Activated naive CD8-positive, alpha-beta T cell treated with anti-CD3 and anti-CD28 coated beads, Interleukin-2, amount 50 U/mL, for 16 hours (primary cell): ENCODE measurements around the gene PMEPA1.
A peak's percentile ranks its signal among the peaks of the same experiment; 100 is the strongest.

ENCODE experiments used
- DNase-seq: peaks from one replicate; pipeline ENCODE4 v3.0.0-alpha.2; 2020; ENCODE audit warnings: low read depth, low spot score

Gene PMEPA1

DNA sequence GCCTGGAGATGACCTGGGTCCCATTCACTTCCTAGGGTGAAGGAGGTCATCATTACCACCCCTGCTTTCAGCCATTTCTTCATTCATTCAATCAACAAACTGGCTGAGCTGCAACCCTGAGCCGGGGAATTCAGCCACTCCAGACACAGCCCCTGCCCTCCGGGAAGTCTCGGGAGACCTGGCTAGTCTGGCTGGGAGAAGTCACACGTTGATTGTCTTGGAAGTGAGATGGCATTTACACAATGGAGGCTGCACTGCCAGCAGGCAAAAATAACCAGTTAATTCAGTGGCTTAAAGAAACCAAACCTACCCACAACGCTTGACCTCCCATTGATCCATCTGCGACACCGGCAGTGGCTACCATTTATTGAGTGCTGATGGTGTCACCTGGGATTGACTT is 2.0 kb upstream of the PMEPA1 start:
- no peak for DNase-seq

DNA sequence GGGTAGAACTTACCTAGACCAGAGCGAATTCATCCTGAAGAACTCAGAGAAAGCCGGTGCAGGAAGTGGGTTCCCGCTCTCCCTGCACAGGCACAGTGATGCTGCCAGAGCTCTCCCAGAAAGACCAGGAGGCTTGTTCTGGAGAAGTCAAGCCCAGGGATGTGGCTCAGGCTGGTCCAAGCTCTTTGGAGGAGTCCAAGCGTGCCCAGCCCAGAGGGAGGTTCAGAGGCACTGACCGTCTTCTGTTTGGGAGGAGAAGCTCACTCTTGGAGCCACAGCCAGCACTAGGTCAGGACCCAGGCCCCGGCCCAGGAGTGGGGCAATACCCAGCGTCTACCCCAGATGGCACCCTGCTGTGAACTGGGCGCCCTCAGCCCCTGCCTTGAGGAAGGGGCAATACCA is 1.5 kb upstream of the PMEPA1 start:
- no peak for DNase-seq

DNA sequence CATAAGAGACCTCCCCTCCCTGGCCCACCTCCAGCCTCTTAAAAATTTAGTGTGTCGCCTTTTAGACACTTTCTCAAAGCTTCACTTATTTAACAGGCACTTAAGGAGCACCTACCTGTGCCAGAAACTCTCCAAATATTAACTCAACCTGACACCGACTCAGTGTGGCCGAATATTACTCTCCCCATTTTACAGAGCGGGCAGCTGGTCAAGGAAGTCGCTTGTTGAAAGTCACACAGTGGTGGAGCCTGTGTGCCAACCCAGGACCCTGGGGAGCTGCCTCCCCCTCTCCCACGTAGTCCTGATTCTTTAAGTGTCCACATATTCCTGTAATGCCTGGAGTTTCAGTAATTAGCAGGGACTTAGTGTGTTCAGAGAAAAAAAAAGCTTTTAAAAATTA is 1.0 kb upstream of the PMEPA1 start:
- DNase-seq, result no peak

DNA sequence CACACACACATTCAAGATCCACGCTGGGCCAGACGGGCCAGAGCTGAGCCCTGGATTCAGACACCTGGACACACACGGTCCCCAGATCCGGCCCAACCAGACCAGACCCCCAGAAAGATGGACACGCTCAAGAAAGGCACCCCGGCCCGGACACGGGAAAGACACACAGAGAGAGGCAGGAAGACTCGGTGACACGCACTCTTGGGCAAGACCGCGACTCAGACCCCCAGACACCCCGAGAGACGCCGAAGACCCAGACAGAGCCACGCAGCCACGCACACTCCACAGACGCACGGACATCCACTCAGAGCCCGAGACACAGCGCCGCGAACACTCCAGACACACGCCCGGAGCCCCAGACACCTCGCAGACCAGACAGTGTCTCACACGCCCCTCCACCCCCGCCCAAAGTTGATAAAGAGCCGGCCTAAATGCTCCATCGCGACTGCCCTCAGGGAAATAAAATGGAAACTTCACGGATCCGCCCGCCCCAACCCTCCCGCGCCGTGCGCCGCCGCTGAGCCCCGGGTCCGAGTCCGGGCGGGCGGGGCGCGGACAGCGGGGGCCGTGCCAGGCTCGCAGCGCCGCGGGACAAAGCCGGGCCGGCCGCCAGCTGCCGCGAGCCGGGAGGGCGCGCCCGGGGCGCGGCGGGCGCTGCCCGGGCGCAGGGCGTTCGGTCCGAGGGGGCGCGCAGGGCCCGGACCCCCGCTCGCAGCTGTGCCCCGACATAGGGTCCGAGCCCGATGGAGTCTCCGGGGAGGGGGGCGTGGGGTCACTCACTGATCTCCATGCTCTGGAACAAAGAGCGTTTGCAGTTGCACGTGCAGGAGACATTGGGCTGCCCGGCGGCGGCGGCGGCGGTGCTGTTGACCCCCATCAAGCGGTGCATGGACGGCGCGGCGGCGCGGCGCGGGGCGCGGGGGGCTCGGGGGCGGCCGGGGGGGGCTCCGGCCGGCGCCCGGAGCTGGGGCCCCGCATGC is 831 bp downstream of the PMEPA1 start:
- DNase-seq, result no peak

DNA sequence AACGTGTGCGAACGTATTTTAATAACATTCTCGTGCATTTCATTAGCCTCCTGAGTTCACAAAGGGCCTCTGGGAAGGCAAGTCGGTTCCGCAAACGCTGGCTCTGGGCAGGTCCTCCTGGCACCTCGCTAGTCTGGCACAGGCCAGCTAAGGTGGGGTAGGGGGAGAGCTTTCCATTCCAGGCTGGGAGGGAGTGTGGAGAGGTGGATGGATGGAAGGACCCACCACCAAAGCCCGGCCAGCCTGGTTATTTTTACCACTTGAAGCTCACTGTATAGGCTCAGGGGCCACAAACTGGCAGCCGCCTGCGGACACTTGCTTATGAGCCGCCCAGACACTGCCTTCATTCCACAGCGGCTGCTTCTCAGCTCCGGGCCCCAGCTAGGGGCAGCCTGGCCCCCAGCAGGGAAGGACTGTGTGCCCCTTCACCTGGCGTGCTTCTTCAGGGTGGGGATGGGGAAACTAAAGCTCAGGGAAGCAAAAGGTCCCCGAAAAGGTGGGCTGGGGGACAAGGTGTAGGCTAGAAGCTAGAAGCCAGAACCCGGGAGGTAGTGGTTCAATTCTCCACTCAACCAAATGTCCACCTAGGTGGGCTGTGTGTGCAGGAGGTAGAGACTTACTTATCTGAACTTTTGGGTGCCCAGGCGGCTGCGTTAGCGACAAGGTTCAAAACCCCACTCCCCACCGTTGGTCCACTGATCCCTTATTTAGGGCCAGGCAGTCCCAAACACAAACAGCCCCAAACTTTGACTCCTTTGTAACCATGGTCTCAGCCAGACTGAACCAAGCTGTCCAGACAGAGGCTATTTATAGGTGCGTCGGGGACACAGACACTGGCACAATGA is 1.7 kb downstream of the PMEPA1 start:
- no peak for DNase-seq

DNA sequence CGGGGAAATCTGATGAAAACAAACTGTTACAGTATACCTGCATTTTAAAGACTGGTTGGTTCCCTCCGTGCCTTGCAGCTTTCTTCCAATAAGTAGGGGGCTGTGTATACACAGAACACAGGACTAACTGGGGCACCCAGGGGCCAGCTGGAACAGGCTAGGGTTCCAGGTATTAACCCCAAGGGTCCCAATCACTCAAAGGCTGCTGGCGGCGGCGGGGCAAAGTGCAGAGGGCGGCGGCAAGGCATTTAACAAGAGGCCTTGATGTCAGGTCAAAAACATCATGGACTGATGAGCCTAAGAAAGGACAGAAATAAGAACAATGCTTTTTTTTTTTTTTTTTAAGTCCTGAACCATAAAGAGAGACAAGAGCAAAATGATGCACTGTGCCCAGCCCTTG is 2.5 kb downstream of the PMEPA1 start:
- no peak for DNase-seq

DNA sequence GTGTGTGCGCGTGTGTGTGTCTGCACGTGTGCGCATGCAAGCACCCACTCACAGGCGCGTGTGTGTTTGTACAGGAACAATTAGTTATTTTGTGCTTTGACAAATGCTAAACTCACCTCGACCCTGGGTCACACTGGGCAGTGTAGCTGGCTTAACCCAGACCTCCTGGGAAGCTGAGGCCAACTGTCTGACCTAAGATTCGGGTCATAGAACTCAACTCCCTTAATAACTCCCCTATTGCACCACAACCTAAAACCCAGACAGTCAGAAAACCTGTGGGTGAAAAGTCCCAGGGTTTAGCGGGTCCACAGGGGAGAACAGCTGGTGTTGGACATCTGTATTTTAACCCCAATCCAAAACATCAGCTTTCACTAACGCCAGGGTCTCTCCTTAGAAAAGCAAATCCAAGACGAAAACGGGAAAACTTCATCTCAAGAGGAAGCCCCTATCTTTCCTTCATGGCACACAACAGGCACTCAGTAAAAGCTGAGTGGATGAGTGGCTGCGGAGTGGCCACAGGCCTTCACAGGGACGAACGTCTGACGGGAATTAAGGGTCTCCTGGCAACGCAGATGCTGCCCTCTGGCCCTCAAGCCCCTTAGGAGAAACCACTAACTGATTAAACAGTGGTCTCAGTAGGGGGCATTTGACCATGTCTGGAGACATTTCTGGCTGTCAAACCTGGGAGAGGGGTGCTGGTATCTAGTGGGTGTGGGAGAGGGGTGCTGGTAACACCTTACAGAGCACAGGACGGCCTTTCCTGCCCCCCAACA is 4.5 kb downstream of the PMEPA1 start:
- no peak for DNase-seq

DNA sequence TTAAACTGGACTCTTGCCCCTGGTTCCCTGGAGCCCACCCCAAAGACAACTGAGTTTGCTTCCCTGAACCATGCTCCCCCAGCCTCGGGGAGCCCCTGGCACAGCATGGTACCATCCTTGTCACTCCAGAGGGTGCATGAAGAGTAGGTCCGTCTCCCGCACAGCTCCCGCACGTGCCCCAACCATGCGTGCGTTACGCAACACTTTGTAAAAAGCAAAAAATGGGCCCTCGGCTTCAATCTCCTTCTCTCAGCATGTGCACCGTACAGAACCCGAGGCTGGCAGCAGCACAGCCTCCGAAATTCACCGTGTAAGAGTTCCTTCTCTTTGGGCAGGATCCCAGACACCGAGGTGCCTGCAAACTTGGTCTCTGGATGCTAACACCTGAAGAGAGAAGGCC is 5.6 kb downstream of the PMEPA1 start:
- DNase-seq, result no peak

DNA sequence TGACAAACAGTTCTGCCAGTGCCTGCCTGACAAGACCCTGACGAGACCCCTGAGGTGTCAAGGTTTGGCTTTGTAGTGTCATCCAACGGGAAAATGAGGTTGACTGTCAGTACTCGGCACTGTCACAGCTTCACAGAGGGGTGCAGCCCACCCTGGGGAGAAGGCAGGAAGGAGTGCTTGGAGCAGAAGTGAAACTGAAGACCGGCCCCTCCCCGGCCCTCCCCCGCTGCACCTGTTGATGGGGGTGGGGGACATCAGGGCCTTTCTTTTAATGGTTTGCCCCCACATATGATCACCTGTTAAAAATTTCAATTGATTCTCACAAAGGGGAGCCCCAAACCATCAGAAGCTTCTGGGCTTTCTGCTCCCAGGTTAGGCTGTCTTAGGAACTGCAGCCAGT is 6.8 kb downstream of the PMEPA1 start:
- DNase-seq, result no peak

DNA sequence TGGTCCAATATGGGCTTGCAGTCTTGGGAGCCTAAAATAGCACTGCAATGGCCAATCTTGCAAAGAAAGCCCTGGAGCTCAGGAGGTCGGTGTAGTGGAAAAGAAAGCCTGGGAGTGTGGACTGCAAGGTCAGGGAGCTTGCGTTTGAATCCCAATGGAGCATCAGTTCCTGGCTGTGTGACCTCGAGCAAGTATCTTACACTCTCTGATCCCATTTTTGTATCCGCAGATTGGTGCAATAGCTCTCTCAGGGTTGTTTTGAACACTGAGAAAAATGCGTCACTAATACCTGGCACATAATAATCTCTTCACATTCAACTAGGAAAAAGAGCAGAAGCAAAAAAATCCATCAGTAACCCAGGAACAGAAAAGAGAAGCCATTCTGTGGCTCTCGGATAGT is 7.3 kb downstream of the PMEPA1 start:
- DNase-seq, result no peak

DNA sequence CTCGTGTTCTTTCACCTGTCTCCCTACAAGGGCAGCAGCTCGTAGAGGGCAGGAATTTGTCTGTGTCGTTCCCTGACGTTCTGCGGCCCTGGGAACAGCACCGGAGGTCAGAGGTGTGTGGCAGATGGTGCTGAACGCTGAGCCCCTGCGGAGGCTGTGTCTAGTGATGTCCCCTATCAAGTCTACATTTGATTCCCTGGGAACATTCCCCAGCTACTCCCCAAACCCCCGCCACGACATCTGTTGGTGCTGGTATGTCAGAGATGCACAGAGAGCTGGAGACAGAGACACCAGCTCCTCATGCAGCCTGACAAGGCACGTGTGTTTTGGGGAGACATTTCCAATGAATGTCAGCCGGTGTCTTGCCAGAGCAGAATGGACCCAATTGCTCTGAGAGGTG is 7.7 kb downstream of the PMEPA1 start:
- no peak for DNase-seq

DNA sequence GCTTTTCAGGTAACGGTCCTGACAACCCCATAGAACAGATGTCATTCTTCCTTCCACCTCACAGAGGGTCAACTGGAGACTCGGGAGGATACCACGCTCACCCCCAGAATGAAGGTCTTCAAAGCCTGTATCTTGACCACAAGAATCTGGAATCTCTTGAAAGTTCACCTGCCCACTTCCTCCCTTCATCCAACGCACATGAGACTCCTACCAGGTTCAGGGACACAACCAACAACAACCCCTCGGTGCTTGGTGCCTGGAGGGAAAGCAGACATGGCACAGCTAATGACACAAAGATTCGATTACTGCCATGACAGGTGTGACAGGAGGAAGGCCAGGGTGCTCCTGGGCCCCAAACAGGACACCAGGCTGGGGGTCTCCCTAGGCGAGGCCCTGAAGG is 8.2 kb downstream of the PMEPA1 start:
- no peak for DNase-seq

DNA sequence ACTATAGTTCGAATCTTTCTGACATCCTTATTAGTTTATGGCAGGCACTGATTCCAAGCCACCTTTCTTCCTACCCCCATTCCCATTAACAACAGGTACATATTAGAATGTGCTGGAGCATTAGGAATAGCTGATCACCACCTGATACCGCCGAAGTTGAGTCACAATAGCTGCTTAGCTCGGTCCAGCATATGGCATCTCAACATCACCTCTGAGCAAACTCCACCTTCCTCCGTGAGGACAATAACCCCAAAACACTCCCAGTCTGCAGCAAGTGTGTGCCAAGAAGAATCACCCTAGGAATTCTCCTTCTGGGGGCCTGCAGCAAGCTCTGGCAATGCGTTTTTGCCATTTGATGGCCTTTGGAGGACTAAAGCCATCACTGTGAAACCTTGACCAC is 8.7 kb downstream of the PMEPA1 start:
- no peak for DNase-seq

DNA sequence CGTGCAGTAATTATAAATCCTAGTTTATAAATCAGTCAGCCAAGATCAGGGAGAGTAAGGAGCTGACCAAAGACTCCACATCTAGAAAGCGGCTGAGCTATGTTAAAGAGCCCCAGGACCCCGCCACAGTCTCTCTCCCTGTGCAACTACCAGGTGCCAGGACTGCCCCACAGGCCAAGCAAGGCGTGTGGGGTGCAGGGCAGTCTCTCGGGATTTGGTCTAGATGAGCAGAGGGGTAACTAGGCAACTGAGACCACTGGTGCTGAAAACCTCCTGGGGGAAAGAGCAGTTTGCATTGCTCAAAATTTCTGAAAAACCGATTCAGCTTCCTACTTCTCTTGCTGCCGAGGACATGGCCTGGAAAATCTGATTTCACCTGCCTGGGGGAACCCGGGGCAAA is 10.4 kb downstream of the PMEPA1 start:
- DNase-seq, result no peak

DNA sequence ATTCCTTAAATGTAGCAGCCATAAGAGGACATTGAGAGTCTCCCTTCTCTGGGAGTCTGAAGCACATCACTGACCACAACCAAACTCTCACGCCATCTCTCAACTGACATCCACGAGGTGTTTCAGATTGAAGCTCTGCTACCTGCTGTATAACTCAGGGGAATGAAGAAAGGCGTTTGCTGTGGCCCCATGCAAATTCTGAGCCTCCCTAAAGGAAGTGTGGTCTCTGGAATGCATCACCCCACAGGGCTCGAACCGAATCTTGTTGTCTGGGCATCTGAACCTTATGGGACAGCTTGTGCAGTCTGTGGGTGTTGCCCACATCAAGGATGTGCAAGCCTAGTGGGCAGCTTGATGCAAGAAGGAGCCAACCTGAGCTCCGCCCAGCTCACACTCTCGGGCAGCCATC is 10.9 kb downstream of the PMEPA1 start:
- DNase-seq, result no peak

DNA sequence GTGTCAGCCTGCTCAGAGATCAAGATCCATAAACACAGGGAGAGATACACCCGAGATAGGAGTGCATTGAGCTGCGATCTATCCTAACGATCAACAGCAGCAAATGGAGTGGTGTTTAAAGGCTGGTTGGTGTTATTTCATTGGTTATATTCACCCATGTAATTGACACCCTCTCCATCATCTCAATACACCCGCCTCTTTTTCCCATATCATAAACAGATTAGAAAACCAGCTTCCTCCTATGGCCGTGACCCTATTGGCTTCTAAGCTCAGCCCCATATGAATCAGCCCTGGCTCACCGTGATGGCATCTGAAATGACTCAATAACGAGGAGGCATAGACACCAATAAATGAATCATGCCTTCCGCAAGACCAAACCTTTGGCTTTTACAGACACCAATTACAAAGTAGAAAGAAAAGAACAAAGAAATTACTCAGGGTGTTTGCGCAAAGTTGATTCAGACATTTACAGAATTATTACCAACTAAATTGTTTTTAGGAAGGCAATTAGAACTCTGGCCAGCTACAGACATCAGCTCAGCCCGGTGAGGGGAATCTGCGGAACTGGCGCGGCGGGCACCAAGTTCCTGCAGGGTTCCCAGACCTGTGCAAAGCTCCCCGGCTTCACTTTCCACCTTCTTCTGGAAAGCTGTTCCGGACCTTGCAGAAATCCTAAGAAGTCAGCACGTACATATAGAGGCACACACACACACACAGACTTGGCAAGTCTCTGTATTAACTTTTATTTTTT is 11.5 kb downstream of the PMEPA1 start:
- DNase-seq, result peak; percentile 17

DNA sequence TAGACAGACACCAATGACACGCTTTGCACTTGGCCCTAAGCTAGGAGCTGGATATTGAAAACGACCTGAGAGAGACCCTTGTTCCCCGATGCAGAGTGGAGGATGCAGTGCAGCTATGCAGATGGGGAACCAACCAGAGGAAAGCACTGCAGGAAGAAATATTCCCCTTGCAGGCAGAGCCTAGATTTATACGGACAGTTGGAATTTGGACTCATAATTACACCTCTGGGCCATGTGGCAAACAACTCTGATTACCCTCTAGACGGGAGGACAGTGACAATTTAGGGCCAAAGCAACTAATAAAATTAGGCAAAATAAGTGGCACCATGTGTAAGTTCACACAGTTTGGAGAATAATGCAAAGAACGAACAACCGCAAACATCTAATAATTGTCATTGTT is 12.3 kb downstream of the PMEPA1 start:
- DNase-seq, result no peak

DNA sequence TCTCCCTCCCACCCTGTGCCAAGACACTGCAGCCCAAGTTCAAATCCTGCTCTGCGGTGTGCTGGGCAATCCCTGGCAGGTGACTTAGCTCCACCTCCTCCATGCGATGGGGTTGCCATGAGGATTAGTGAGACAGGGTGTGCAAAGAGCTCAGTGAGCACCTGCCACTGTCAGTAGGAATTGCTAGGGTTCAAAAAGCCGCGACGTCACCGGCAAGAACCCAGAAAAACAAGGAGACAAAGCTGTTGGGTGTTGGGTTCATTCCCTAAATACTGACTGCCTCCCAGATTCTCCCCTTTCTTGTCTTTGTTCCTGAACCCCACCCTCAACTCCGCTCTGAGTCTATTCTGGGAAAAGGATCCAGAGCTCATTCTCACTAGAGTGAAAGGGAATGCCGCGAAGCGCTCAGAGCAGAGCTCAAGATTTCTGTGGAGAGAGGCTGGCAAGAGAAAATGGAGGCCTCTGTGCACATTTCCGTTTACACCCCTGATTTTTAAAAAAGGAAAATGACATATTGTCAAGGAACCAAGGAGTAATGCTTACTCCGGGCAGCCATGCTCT is 13.3 kb downstream of the PMEPA1 start:
- DNase-seq, result no peak

DNA sequence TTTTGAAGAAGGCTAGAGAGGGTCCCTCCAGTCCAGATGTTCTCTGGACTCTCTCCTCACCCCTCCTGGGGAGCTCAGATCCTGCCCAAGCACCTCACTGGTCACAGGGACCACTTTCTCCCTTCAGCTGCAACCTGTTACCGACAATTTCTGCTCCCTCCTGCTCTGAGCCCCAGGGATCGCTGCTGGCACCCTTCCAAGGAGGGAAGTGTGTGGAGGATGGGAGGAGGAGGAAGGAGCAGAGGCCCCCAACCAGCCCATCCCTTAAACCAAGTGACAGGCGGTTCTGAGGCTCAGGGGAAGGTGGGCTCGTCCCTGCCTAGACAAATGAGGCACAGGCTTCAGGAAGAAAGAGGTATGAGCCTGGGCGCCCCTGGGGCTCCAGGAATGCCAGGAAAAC is 13.9 kb downstream of the PMEPA1 start:
- DNase-seq, result no peak

DNA sequence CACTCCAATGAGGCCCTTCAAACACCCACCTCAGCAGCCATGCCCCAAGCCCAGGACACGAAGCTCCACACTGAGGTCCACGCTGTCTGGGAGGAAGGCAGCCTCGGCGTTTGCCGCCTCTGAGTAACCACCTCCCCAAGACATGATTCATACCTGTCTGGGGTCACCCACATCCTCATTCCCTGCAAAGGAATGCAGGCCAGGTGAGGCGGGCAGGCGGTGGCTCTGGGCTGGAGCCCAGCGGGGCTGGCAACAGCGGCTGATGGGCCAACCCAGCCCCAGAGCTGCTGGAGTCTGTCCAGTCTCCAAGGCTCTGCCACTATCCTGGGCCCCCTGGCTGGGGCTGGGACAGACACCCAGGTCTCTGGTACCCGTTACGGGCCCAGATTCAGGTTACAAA is 14.8 kb downstream of the PMEPA1 start:
- no peak for DNase-seq

DNA sequence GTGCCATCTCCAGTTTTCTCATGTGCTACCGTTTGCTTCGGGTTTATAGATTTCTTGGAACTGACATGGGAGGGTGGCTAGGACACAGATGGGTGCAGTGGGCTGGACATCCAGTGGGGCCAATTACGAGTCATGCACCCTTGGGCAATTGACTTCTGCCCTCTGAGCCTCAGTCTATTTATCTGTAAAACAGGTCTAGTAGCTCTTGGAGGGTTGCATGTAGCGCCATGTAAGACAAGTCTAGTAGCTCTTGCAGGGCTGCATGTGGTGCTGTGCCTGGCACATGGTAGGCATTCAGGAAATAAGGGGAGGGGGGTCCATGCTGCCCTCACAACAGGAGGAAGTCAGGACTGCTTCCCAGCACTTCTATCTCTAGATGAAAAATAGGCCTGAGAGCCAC is 15.3 kb downstream of the PMEPA1 start:
- no peak for DNase-seq
